ENCODE results near the gene TPP1. TPM values are rescaled to one million over a fixed set of nuclear protein-coding genes. Genes with fewer than 3 reads are reported as not detected.

The TPP1 gene
- total and polyA plus RNA-seq, 10 of the 15 experiments (the other 5 are each of a cell fraction or from before 2014, with no cell fraction given): 7.5 to 64.6 (median 38.3) TPM

- H3K9ac ChIP-seq (ENCODE audit: control insufficient read depth, insufficient read depth, low read length): no peak overlapping the region
- POLR2A ChIA-PET: no interaction called here
- H3K4me1 ChIP-seq (ENCODE audit: control insufficient read depth, insufficient read depth, low read length): no peaks in the 10 kb centered on the region
- no peaks in the 10 kb centered on the region for H3K27me3 ChIP-seq (replicated peaks in 1 of 2; ENCODE audit: control insufficient read depth in 2 of 2, insufficient read depth in 2 of 2, low read length in 1 of 2)
- H3K4me3 ChIP-seq: no peak overlapping the region
- H3K27ac ChIP-seq (ENCODE audit: control insufficient read depth, insufficient read depth): no peak overlapping the region
- in situ Hi-C loops (cut with MboI): no loop called here
- CTCF ChIA-PET: no interaction called here
- ATAC-seq (no peak), DNase-seq (ENCODE audit: low read depth, low spot score) (no peak), FAIRE-seq (no peak)
- no peaks in the 10 kb centered on the region for H3K79me2 ChIP-seq (ENCODE audit: control insufficient read depth, insufficient read depth, low read length)
- H3K4me2 ChIP-seq (ENCODE audit: control insufficient read depth, insufficient read depth): no peak overlapping the region
- H4K20me1 ChIP-seq (ENCODE audit: control insufficient read depth, insufficient read depth): no peaks in the 10 kb centered on the region
- 90% methylated on average over 13 of the region's 13 CpGs for WGBS (ENCODE audit: insufficient coverage, insufficient replicate concordance, low lambda C conversion rate, missing lambda C conversion rate)
- TF ChIP-seq ELK1 (IDR thresholded peaks at IDR 0.05; ENCODE audit: low read depth, low read length) (no peak), RCOR1 (conservative IDR thresholded peaks at IDR 0.05; ENCODE audit: low read depth, low read length) (no peak), MLLT1 (IDR thresholded peaks at IDR 0.05) (no peak), FOS (IDR thresholded peaks at IDR 0.05; ENCODE audit: borderline replicate concordance, extremely low read depth, insufficient read length) (no peak), ZBTB11 (CRISPR knock-in tag; IDR thresholded peaks at IDR 0.05) (no peak), IRF4 (IDR thresholded peaks at IDR 0.05; ENCODE audit: low read depth, low read length) (no peak), RB1 (IDR thresholded peaks at IDR 0.05; ENCODE audit: borderline replicate concordance) (no peak), NR2C2 (IDR thresholded peaks at IDR 0.05; ENCODE audit: borderline replicate concordance, control insufficient read depth, insufficient read length, low read depth) (no peak), TCF3 (IDR thresholded peaks at IDR 0.05; ENCODE audit: borderline replicate concordance, insufficient read depth, low read depth, low read length) (no peak), SKIL (IDR thresholded peaks at IDR 0.05; ENCODE audit: low read depth, poor library complexity, severe bottlenecking) (no peak), IKZF2 (IDR thresholded peaks at IDR 0.05) (no peak), FOXK2 (IDR thresholded peaks at IDR 0.05) (no peak)
- TF ChIP-seq, protein P1, sequence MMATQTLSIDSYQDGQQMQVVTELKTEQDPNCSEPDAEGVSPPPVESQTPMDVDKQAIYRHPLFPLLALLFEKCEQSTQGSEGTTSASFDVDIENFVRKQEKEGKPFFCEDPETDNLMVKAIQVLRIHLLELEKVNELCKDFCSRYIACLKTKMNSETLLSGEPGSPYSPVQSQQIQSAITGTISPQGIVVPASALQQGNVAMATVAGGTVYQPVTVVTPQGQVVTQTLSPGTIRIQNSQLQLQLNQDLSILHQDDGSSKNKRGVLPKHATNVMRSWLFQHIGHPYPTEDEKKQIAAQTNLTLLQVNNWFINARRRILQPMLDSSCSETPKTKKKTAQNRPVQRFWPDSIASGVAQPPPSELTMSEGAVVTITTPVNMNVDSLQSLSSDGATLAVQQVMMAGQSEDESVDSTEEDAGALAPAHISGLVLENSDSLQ (IDR thresholded peaks at IDR 0.05): no peak
- no peaks in the 10 kb centered on the region for H3K9me3 ChIP-seq (replicated peaks; ENCODE audit: control insufficient read depth, insufficient read depth, low read length)
- RAD21 ChIA-PET (ENCODE audit: unreplicated experiment): no interaction called here
- peaks cover 0 to 1% of the 10 kb centered on the region in 2 experiments; a peak in 1 of 4 replicates for H3K36me3 ChIP-seq (ENCODE audit: control insufficient read depth in 2 of 2, insufficient read depth in 2 of 2, low read length in 1 of 2)
- SMC1A ChIA-PET (ENCODE audit: uncharacterized antibody, unreplicated experiment): no interaction called here
- intact Hi-C loops (cut with micrococcal nuclease; ENCODE audit: unreplicated experiment): no loop called here
- TSS peak; percentile 41 for BruUV-seq (replicated peaks)
- no peak overlapping the region for H2AFZ ChIP-seq (ENCODE audit: control insufficient read depth, low read depth, low read length)
These were observed 52.4 kb downstream of the TPP1 start for GRCh38 chr11:6566704-6567370.

Data from GM12878 (cell line).